MM.1S (cell line): ENCODE results near the gene SERPINA12.

Source experiments
- DNase-seq: peaks from one replicate; pipeline ENCODE4 v3.0.0-alpha.2; 2015
- H2AFZ ChIP-seq: fragments of 300-600 bp; sonication (generic); 2 replicates; pipeline ENCODE4 v1.6.0; 2016; ENCODE audit warnings: antibody characterized with exemption, low read length
- H3F3A ChIP-seq: fragments of 300-600 bp; sonication (generic); 2 replicates; pipeline ENCODE4 v1.6.1; 2016; ENCODE audit warnings: mild to moderate bottlenecking, antibody characterized with exemption, low read length, moderate library complexity, mixed read lengths; ENCODE audit not compliant: insufficient read depth
- H3K27ac ChIP-seq: fragments of 300-600 bp; sonication (generic); 2 replicates; pipeline ENCODE4 v1.5.1; 2016; ENCODE audit warnings: mild to moderate bottlenecking, low read length
- H3K27me3 ChIP-seq: fragments of 300-600 bp; sonication (generic); replicated peaks from 2 replicates; pipeline ENCODE4 v1.6.0; 2016; ENCODE audit warnings: low read length; ENCODE audit not compliant: insufficient read depth
- H3K36me3 ChIP-seq: fragments of 300-600 bp; sonication (generic); replicated peaks from 2 replicates; pipeline ENCODE4 v1.6.1; 2016; ENCODE audit warnings: mild to moderate bottlenecking, low read length, mixed read lengths; ENCODE audit not compliant: insufficient read depth
- H3K4me1 ChIP-seq: fragments of 300-600 bp; sonication (generic); 2 replicates; pipeline ENCODE4 v1.6.1; 2016; ENCODE audit warnings: low read length, mixed read lengths
- H3K4me2 ChIP-seq: fragments of 300-600 bp; sonication (generic); 2 replicates; pipeline ENCODE4 v1.6.0; 2016; ENCODE audit warnings: low read depth, low read length
- H3K4me3 ChIP-seq: fragments of 300-600 bp; sonication (generic); 2 replicates; pipeline ENCODE4 v1.5.1; 2016; ENCODE audit warnings: low read length, mixed read lengths
- H3K79me2 ChIP-seq: fragments of 300-600 bp; sonication (generic); 2 replicates; pipeline ENCODE4 v1.6.1; 2016; ENCODE audit warnings: mixed run types, low read length, mixed read lengths
- H3K9ac ChIP-seq: fragments of 300-600 bp; sonication (generic); 2 replicates; pipeline ENCODE4 v1.6.1; 2016; ENCODE audit warnings: low read length, mixed read lengths
- H3K9me2 ChIP-seq: fragments of 300-600 bp; sonication (generic); replicated peaks from 2 replicates; pipeline ENCODE4 v1.6.1; 2016; ENCODE audit warnings: mild to moderate bottlenecking, low read length, mixed read lengths; ENCODE audit not compliant: insufficient read depth
- H3K9me3 ChIP-seq: fragments of 300-600 bp; sonication (generic); replicated peaks from 2 replicates; pipeline ENCODE4 v1.6.1; 2016; ENCODE audit warnings: mild to moderate bottlenecking, low read length, mixed read lengths; ENCODE audit not compliant: insufficient read depth
- H4K20me1 ChIP-seq: fragments of 300-600 bp; sonication (generic); 2 replicates; pipeline ENCODE4 v1.6.1; 2016; ENCODE audit warnings: mild to moderate bottlenecking, low read length, moderate library complexity, mixed read lengths; ENCODE audit not compliant: insufficient read depth
- EZH2 ChIP-seq: fragments of 300-600 bp; sonication (generic); optimal IDR thresholded peaks from 2 replicates; pipeline ENCODE3; 2017; ENCODE audit warnings: low read depth, mild to moderate bottlenecking, antibody characterized with exemption, low read length, mixed read lengths
- EZH2phosphoT487 ChIP-seq: fragments of 300-600 bp; sonication (generic); IDR thresholded peaks from 2 replicates; pipeline ENCODE4 v1.6.1; 2018; ENCODE audit warnings: antibody characterized with exemption, low read length
- TF ChIP-seq, protein P1 (sequence below): fragments of 300-600 bp; sonication (generic); IDR thresholded peaks from 2 replicates; pipeline ENCODE4 v1.5.1; 2016; ENCODE audit warnings: antibody characterized with exemption, low read length, mixed read lengths

The SERPINA12 gene

DNA sequence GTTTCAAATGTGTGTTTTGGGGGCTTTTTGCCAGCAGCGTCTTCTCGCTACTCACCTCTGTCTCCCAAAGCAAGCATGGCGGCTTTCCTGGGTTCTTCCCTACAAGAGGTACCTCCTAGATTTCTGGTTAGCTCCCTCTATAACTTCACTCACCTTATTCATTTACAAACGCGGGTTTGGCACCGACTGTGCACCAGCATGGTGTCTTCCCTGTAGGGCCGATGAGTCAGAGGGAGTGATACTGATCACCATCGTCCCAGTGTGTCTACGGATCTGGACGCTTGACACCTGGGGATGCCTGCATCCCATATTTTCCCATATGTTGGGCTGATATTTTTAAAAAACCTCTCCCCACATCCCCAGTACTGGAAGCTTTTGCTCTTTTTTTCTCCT lies 8.0 kb upstream of the SERPINA12 start:
- Histone ChIP-seq H3K9me2 (no peaks in the 10 kb centered on the region), H3K27ac (no peak overlapping the region), H3K4me2 (no peak overlapping the region), H2AFZ (no peak overlapping the region), H3K27me3 (no peaks in the 10 kb centered on the region), H3K4me1 (no peaks in the 10 kb centered on the region), H3K36me3 (no peaks in the 10 kb centered on the region), H3K9me3 (no peaks in the 10 kb centered on the region), H3K4me3 (no peak overlapping the region), H3K9ac (no peak overlapping the region), H4K20me1 (no peaks in the 10 kb centered on the region), H3K79me2 (no peaks in the 10 kb centered on the region), H3F3A (no peaks in the 10 kb centered on the region)
- no peak for TF ChIP-seq EZH2
- no peak for TF ChIP-seq EZH2phosphoT487
- TF ChIP-seq, protein P1, sequence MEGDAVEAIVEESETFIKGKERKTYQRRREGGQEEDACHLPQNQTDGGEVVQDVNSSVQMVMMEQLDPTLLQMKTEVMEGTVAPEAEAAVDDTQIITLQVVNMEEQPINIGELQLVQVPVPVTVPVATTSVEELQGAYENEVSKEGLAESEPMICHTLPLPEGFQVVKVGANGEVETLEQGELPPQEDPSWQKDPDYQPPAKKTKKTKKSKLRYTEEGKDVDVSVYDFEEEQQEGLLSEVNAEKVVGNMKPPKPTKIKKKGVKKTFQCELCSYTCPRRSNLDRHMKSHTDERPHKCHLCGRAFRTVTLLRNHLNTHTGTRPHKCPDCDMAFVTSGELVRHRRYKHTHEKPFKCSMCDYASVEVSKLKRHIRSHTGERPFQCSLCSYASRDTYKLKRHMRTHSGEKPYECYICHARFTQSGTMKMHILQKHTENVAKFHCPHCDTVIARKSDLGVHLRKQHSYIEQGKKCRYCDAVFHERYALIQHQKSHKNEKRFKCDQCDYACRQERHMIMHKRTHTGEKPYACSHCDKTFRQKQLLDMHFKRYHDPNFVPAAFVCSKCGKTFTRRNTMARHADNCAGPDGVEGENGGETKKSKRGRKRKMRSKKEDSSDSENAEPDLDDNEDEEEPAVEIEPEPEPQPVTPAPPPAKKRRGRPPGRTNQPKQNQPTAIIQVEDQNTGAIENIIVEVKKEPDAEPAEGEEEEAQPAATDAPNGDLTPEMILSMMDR: no peak
- DNase-seq: no peak

GRCh38 chr14:94515856-94516255 lies 6.6 kb upstream of the SERPINA12 start:
- TF ChIP-seq EZH2phosphoT487: no peak
- no peak for TF ChIP-seq EZH2
- TF ChIP-seq, protein P1: no peak
- Histone ChIP-seq H3K9me3 (no peaks in the 10 kb centered on the region), H3K27me3 (no peaks in the 10 kb centered on the region), H3K27ac (no peak overlapping the region), H4K20me1 (no peaks in the 10 kb centered on the region), H3K79me2 (no peaks in the 10 kb centered on the region), H3K4me3 (no peak overlapping the region), H2AFZ (no peak overlapping the region), H3K36me3 (no peaks in the 10 kb centered on the region), H3K4me1 (no peaks in the 10 kb centered on the region), H3K9me2 (no peaks in the 10 kb centered on the region), H3K4me2 (no peak overlapping the region), H3K9ac (no peak overlapping the region), H3F3A (no peaks in the 10 kb centered on the region)
- DNase-seq: no peak

- TF ChIP-seq EZH2phosphoT487 (no peak), EZH2 (no peak)
- TF ChIP-seq, protein P1: no peak
- Histone ChIP-seq H2AFZ (no peak overlapping the region), H3K4me3 (no peak overlapping the region), H3K27me3 (no peaks in the 10 kb centered on the region), H3K27ac (no peak overlapping the region), H4K20me1 (no peaks in the 10 kb centered on the region), H3K79me2 (no peaks in the 10 kb centered on the region), H3K36me3 (no peaks in the 10 kb centered on the region), H3K9me2 (no peaks in the 10 kb centered on the region), H3F3A (no peaks in the 10 kb centered on the region), H3K9me3 (no peaks in the 10 kb centered on the region), H3K4me2 (no peak overlapping the region), H3K9ac (no peak overlapping the region), H3K4me1 (no peaks in the 10 kb centered on the region)
- no peak for DNase-seq
These were observed 6.2 kb upstream of the SERPINA12 start for GRCh38 chr14:94515426-94515825.
